Central memory CD4-positive, alpha-beta T cell (primary cell): Measurements from ENCODE around the gene PDE4A.

Experiments
- DNase-seq: peaks from one replicate; pipeline ENCODE4 v3.0.0; 2022

PDE4A gene

DNA sequence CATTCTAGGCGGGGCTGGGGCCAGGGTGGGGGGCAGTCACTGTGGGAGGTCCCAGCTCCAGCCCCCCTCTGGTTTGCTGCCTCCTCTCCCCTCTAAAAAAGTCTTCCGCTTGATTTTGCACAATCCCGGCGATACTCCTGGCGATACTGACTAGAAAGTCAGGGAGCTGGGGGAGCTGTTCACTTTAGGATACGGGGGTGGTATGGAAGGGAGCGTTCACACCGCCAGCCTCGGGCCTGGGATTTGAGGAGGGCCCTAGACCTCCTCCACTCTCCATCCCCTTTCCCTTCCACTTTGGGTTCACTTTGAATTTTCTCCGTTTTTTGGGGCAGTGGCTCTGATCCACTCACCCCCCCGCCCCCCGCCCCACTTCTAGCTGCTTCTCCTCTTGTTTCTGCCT, 47.8 kb downstream of the PDE4A start:
- no peak for DNase-seq

DNA sequence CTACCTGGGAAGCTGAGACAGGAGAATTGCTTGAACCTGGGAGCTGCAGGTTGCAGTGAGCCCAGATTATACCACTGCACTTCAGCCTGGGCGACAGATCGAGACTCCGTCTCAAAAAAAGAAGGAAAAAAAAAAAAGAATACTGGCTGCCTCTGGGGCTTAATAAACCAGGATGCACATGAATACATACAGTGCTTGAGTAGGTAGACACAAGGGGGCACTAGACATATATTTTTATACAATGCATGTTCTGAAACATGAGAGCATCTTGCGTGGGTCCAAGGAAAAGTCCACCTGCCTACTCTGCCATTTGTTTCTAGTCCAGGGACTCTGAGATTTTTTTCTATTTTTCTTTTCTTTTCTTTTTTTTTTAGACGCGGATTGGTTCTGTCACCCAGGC, 51.6 kb downstream of the PDE4A start:
- DNase-seq: no peak

- no peak for DNase-seq
Observed at GRCh38 chr19:10473192-10473591, 52.9 kb downstream of the PDE4A start.

GRCh38 chr19:10474962-10475451, 54.7 kb downstream of the PDE4A start:
- no peak for DNase-seq

DNA sequence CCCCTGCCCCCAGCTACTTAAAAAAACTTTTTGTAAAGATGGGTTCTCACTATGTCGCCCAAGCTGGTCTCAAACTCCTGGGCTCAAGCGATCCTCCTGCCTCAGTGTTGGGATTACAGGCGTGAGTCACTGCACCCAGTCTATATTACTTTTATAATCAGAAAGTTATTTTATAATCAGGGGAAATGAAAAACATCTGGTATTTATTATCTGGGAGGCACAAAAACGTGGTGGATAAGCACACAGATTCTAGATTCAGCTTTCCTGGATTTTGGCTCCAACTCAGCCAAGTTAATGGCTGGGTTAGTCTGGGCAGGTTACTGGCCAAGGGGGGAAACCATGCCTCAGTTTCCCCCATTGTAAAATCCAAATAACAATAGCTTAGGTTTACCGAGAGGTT, 58.1 kb downstream of the PDE4A start:
- no peak for DNase-seq

GRCh38 chr19:10478903-10479384, 58.6 kb downstream of the PDE4A start:
- peak; percentile 88 for DNase-seq

- DNase-seq: no peak
Observed at GRCh38 chr19:10486551-10486950, 66.2 kb downstream of the PDE4A start.

- DNase-seq: no peak
Observed at GRCh38 chr19:10491472-10492047, 71.2 kb downstream of the PDE4A start.

DNA sequence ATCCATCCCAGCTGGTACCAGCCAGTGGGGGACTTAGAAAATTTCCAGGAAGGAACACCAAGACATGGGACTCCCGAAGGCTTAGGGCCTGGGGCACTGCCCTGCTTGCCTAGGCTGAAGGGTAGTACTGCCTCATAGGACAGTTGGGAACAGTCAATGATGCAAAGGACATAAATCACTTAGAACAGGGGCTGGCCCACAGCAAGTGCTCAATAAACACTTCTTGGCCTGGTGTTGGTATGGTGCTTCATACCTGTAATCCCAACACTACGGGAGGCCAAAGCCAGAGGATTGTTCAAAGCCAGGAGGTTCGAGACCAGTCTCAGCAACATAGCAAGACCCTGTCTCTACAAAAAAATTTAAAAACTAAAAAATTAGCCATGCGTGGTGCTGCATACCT, 77.0 kb downstream of the PDE4A start:
- no peak for DNase-seq

DNA sequence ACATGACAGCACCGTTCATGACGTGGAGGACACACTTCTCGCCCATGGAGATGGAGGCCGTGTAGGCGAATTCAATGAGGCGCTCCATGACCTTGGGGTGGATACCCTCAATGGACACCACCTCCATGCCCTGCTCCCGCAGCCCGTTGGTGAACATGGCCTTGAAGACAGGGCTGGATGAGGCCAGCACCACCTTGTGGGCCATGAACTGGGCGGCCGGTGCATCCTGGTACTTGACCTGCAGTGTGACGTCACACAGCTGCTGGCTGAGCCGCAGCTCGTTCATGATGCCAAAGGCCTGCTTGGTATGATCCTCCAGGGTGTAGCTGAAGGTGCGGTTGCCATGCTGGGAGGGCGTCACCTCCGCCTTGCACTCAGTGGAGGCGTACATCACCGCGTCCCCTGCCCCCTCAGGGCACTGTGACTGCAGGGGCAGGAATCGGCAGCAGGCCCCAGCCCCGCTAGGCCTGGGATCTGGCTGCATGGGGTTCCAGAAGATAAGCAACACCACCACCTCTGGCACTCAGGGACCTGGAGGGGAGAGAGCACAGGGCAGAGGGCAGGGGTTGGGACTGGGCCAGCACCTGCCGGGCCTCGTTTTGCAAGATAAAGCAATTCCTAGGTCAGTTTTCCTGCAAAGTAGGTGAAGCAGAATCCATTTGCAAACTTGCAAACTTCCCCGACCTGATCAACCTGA, 79.4 kb downstream of the PDE4A start:
- no peak for DNase-seq

- no peak for DNase-seq
Observed at GRCh38 chr19:10500247-10500592, 79.9 kb downstream of the PDE4A start.

DNA sequence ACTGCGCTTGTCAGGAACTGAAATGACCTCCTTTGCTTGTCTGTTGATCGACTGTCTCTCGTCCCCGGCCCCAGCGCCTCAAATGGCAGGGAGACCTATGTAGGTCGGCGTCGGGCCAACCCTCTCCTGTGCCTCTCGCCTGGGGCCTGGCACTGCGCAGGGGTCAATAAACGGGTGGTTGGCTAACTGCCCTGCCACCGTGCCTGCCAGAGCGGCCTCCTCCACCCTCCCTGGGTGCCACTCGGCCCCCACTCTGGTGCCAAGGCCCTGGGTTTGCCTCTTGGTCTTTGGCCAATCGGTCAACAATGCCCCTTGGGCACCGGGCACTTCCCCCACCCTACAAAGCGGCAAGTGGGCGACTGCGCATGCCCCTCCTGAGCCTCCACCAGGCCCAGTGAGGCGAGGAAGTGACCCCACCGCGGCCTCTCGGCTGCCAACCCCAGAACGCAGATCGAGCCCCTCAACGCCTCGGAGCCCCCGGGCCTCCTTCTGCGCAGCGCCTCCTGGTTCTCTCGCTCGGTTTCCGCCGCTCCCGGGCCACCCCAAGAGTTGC, 81.7 kb downstream of the PDE4A start:
- no peak for DNase-seq

DNA sequence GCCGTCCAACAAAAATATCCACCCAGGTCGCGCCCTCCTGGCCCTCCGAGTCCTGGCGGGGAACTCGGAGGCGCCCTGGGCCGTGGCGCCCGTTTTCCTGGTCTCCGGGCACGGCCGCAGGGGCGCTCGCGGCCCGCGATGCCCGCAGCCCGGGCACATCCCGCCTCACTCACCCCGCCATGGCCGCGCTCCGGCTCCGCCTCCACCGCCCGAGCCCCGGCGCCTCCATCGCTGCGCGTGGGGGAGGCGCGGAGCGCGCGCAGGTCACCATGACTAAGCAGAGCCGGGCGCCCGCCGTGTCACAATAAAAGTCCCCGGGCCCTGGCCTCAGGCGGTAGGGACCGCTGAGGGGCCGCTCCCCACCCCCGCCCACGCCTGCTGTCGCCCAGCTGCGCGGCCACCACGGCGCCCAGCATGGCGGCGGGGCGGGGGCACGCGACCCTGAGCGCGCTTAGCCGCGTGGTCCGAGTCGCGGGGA, 82.2 kb downstream of the PDE4A start:
- DNase-seq: peak; percentile 84

DNA sequence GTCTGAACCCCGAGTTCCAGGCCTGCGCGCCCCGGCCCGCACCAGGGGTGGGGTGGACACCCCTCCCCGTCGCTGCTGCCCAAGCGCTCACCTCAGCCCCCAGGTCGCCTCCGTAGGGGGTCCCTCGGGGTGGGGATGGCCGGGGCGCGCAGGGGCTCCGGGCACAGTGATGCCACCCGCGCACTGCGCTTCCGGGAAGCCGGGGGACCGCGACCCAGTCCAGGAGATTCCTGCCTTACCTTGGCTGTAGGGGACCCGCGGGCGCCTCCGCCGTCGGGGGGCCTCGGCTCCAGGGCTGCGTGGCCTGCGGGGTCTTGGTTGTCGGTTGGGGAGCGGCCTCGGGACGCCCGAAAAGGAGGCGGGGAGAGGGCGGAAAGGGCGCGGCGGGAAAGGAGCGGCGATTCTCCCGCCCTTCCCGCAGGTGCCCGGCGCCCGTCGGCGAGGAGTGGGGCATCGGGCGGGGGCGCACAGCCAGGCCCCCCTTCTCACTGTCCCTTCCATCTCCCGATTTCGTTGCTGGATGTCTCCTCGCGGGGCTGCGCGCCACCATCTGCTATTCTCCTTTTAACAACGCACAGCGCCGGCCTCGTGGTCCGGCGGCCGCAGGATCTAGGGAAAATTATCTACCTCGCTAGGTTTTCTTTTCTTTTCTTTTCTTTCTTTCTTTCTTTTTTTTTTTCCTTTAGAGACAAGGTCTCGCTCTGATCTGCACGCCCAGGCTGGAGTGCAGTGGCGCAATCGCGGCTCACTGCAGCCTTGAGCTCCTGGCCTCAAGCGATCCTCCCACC, 82.9 kb downstream of the PDE4A start, which contains the start of gene KEAP1:
TSS of gene KEAP1 (minus strand) at position 355 of the 788 bp plus-strand sequence. CDS start 3,323 bp downstream, outside the sequence.
- no peak for DNase-seq

DNA sequence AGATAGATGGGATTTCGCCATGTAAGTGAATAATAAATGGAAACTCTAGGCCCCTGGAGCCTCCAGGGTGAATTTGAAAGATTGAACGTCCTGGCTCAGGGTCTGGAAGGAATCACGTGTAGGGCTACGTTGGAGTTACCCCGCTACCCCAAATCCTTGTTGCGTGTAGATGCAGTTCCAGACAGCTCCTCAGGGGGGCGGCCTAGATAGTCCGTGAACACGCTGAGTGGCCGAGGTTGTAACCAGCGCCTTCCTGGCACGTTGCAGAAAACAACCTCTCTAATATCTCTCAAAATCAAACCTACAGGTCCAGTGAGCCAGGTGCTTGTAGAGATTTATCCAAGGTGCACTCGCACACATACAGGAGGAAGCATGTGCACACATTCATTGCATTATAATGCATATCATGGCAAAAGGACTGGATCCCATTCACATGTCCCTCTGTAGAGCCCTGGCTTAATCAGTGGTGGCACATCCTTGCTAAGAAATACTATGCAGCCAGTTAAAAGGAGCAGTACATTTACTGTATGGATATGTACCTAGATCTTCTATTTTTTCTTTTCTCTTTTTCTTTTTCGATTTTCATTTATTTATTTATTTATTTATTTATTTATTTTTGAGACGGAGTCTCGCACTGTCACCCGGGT, 85.4 kb downstream of the PDE4A start:
- peak; percentile 69 for DNase-seq

GRCh38 chr19:10508036-10508435, 87.7 kb downstream of the PDE4A start:
- DNase-seq: no peak

DNA sequence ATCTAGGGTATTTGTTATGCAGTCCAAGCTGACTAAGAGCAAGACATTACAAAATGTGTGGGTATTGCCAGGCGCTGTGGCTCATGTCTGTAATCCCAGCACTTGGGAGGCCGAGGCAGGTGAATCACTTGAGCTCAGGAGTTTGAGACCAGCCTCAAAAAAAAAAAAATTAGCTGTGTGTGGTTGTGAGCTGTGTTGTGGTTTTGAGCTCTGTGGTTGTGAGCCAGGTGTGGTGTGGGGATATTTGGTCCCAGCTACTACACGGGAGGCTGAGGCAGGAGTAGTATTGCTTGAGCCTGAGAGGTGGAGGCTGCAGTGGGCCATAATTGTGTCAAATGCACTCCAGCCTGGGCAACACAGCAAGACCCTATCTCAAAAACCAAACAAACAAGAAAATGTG, 88.4 kb downstream of the PDE4A start:
- DNase-seq: no peak

DNA sequence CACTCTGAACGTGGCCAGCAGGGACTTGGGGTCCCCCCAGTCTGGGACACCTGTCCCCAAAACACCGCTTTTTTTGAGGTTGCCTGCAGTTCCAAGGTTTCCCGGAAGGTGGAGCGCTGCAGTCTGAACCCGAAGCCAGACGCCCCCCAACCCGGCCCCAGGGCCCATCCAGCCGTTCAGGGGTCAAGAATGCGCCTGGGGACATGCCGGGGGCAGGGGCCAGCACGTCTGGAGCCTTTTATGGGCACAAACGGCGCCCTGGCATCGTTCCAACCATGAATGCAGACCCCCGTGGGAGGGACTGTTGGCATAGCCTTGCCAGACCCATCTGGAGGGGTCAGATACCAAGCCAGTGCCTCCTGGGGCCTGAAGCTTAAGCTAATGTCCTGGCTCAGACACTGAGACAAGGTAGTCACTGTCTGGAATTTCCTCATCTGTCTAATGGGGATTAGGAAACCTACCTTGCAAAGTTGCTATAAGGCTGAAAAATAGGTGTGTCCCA, 90.0 kb downstream of the PDE4A start:
- peak; percentile 38 for DNase-seq

DNA sequence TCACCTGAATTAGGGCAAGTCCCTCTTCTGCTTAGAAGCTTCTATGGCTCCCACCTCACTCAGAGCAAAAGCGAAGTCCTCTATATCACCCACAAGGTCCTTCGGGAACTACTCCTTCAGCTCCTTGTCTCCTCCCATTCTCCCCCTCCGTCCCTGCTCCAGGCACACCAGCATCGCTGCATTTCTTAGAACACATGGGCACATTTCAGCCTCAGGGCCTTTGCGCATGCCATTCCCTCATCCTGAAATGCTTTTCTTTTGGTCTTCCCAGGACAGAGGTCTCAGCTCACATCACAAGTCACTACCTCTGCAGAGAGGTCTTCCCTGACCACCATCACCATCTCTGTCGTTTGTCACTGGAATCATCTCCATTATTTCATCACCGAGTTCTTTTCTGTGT, 92.9 kb downstream of the PDE4A start:
- DNase-seq: no peak

GRCh38 chr19:10514211-10515145, 94.1 kb downstream of the PDE4A start:
- no peak for DNase-seq

- no peak for DNase-seq
Observed at GRCh38 chr19:10516064-10516385, 95.7 kb downstream of the PDE4A start.
